HFFc6 (cell line): ENCODE data around the gene HSD3B7. TPM values are rescaled to one million over a fixed set of nuclear protein-coding genes. Genes with fewer than 3 reads are reported as not detected.

Experiments used
- DNase-seq: peaks from one replicate; pipeline ENCODE4 v3.0.0-alpha.2; 2018
- H3K27ac Mint-ChIP-seq: 2 replicates; pipeline ENCODE4 v1.8.0; 2020; ENCODE audit warnings: mild to moderate bottlenecking, mixed read lengths
- H3K27me3 Mint-ChIP-seq: 2 replicates; pipeline ENCODE4 v1.8.0; 2021; ENCODE audit warnings: mild to moderate bottlenecking, moderate library complexity, mixed read lengths; ENCODE audit not compliant: insufficient read depth
- H3K36me3 Mint-ChIP-seq: 2 replicates; pipeline ENCODE4 v1.8.0; 2021; ENCODE audit warnings: low read depth, mixed read lengths
- H3K4me1 Mint-ChIP-seq: 2 replicates; pipeline ENCODE4 v1.8.0; 2020; ENCODE audit warnings: low read depth, mixed read lengths
- H3K4me3 Mint-ChIP-seq: 2 replicates; pipeline ENCODE4 v1.8.0; 2020; ENCODE audit warnings: mild to moderate bottlenecking, moderate library complexity, mixed read lengths
- H3K9me3 Mint-ChIP-seq: 2 replicates; pipeline ENCODE4 v1.8.0; 2020; ENCODE audit warnings: mild to moderate bottlenecking, mixed read lengths
- total RNA-seq, 6 experiments: library from RNA; stranded (reverse); fragmentation: NEBNext Ultra II Directional; extraction: Animal tissue kit (Norgen Biotek cat#: 25700); gene quantifications; 2 replicates in 1 of 6; 3 replicates in 5 of 6; pipeline ENCODE4 v1.2.3, GENCODE V29; 2021
- TF ChIP-seq, protein P1 (sequence below): fragments of 200-600 bp; sonication (generic); IDR thresholded peaks from 2 replicates; pipeline ENCODE4 v1.5.0; 2021; ENCODE audit warnings: antibody characterized with exemption, mild to moderate bottlenecking

HSD3B7 gene
- total RNA-seq, 6 experiments from 2014 or later, result 15.1 to 24.6 (median 18.6) TPM

DNA sequence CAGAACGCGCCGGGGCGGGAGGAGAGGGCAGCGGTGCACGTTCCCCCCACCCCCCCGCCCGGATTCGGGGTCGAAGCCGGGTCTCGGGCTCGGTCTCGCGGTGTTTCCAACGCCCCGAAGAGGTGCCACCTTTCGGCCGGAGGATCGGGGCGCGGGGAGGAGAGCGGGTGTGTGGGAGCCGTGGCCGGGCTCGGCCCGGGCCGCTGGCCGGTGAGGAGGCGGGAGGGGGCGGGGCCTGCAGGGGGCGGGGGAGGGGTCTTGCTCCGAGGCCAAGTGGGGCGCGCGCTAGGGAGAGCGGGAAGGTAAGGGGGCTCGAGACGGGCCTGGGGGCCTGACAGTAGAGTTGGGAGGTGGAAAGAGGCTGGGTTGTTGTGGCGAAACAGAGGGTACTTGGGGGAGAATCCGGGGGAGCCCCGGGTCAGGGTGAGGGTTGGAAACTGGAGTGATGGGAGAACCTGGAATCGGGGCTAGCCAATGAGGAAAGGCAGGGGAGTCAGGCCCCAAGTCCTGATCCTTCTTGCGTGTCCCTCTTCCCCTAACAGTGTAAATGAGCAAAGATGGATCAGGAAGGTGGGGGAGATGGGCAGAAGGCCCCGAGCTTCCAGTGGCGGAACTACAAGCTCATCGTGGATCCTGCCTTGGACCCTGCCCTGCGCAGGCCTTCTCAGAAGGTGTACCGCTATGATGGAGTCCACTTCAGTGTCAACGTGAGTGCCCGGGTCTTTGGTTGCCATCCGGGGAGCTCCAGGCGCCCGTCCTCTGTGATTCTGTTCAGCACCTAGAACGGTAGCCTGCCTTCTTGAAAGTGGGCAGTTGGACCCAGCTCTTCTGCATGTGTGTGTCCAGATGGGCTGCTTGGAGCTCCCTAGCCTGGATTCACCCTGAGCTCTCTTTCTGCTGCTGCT is 26.6 kb upstream of the HSD3B7 start:
- TF ChIP-seq, protein P1, sequence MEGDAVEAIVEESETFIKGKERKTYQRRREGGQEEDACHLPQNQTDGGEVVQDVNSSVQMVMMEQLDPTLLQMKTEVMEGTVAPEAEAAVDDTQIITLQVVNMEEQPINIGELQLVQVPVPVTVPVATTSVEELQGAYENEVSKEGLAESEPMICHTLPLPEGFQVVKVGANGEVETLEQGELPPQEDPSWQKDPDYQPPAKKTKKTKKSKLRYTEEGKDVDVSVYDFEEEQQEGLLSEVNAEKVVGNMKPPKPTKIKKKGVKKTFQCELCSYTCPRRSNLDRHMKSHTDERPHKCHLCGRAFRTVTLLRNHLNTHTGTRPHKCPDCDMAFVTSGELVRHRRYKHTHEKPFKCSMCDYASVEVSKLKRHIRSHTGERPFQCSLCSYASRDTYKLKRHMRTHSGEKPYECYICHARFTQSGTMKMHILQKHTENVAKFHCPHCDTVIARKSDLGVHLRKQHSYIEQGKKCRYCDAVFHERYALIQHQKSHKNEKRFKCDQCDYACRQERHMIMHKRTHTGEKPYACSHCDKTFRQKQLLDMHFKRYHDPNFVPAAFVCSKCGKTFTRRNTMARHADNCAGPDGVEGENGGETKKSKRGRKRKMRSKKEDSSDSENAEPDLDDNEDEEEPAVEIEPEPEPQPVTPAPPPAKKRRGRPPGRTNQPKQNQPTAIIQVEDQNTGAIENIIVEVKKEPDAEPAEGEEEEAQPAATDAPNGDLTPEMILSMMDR, result peak; percentile 18; the same call in 1 of the 2 replicates
- Mint-ChIP-seq H3K27ac (peak overlapping the region; percentile 87), H3K4me3 (peak overlapping the region; percentile 93), H3K36me3 (peaks cover 28% of the 10 kb centered on the region), H3K9me3 (no peaks in the 10 kb centered on the region), H3K4me1 (peaks cover 22% of the 10 kb centered on the region), H3K27me3 (peaks cover 9% of the 10 kb centered on the region; the same call in 1 of the 2 replicates)
- DNase-seq, result peak; percentile 47

DNA sequence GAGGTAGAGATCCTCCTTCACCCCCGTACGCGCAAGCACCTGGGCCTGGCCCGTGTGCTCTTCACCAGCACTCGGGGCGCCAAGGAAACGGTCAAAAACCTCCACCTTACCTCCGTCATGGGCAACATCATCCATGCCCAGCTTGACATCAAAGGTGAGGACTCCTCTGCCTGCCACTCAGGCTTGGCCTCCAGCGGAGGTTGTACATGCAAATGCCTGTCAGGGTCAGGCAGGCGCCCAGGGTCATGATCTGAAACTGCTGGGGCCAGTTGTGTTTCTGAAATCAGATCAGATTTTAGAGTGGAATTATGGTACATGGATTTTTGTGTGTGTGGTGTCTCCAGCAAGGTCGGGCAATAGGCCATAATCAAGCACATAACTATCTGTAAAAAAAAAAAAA is 23.6 kb upstream of the HSD3B7 start:
- DNase-seq, result no peak
- Mint-ChIP-seq H3K9me3 (no peaks in the 10 kb centered on the region), H3K4me3 (no peak overlapping the region), H3K27ac (no peak overlapping the region), H3K27me3 (peaks cover 9% of the 10 kb centered on the region; the same call in 1 of the 2 replicates), H3K36me3 (peaks cover 37% of the 10 kb centered on the region), H3K4me1 (peaks cover 22% of the 10 kb centered on the region)
- TF ChIP-seq, protein P1, result no peak

DNA sequence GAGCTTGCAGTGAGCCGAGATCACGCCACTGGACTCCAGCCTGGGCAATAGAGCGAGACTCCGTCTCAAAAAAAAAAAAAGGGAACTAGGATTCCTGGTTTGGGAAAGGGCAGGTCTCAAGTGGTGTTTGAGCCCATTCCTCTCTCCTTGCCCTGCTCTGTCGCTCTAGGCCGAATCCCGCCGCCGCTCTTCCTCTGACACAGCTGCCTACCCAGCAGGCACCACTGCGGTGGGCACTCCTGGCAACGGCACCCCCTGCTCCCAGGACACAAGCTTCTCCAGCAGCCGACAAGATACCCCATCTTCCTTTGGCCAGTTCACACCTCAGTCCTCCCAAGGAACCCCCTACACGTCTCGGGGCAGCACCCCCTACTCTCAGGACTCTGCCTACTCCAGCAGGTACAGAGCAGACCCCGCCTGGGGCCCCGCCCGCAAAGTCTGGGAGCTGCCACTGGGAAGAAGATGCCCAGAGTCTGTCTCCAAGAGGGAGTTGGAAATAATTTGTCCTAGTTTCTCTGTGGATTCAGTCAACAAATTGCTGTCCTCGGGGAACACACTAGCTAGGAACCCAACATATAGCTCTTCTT is 21.0 kb upstream of the HSD3B7 start:
- no peaks in the 10 kb centered on the region; the same call in 1 of the 2 replicates for H3K27me3 Mint-ChIP-seq
- no peaks in the 10 kb centered on the region for H3K9me3 Mint-ChIP-seq
- H3K4me3 Mint-ChIP-seq, result no peak overlapping the region
- TF ChIP-seq, protein P1, result no peak
- H3K4me1 Mint-ChIP-seq, result peaks cover 13% of the 10 kb centered on the region
- peaks cover 50% of the 10 kb centered on the region for H3K36me3 Mint-ChIP-seq
- H3K27ac Mint-ChIP-seq, result no peak overlapping the region
- DNase-seq, result no peak

DNA sequence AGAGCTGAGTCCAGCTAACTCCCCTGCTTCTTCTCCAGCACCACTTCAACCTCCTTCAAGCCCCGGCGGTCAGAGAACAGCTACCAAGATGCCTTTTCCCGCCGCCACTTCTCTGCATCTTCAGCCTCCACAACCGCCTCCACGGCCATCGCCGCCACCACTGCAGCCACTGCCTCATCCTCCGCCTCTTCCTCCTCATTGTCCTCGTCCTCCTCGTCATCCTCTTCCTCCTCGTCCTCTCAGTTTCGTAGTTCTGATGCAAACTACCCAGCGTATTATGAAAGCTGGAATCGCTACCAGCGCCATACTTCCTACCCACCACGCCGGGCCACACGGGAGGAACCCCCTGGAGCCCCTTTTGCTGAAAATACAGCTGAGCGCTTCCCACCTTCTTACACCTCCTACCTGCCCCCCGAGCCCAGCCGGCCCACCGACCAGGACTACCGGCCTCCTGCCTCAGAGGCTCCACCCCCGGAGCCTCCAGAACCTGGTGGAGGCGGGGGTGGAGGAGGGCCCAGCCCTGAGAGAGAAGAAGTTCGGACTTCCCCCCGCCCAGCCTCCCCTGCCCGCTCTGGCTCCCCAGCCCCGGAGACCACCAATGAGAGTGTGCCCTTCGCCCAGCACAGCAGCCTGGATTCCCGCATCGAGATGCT is 20.3 kb upstream of the HSD3B7 start:
- Mint-ChIP-seq H3K27ac (no peak overlapping the region), H3K4me1 (peaks cover 7% of the 10 kb centered on the region), H3K4me3 (no peak overlapping the region), H3K27me3 (no peaks in the 10 kb centered on the region; the same call in 1 of the 2 replicates), H3K9me3 (no peaks in the 10 kb centered on the region), H3K36me3 (peaks cover 48% of the 10 kb centered on the region)
- TF ChIP-seq, protein P1, result no peak
- DNase-seq, result no peak

DNA sequence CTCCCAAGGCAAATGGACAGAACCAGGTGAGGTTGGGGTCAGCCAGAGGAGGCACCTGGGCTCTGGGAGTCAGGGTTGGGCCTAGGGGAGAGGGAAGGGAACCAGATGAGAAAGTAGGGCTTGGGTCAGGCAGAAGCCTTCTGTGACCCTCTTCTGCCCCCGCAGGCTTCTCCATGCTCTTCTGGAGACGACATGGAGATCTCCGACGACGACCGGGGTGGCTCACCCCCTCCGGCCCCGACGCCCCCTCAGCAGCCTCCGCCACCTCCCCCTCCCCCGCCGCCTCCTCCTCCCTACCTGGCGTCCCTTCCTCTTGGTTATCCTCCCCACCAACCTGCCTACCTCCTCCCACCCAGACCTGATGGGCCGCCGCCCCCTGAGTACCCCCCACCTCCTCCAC is 19.6 kb upstream of the HSD3B7 start:
- H3K27me3 Mint-ChIP-seq, result no peaks in the 10 kb centered on the region; the same call in 1 of the 2 replicates
- H3K4me1 Mint-ChIP-seq, result no peaks in the 10 kb centered on the region
- TF ChIP-seq, protein P1, result no peak
- no peaks in the 10 kb centered on the region for H3K9me3 Mint-ChIP-seq
- H3K4me3 Mint-ChIP-seq, result no peak overlapping the region
- peaks cover 42% of the 10 kb centered on the region for H3K36me3 Mint-ChIP-seq
- no peak overlapping the region for H3K27ac Mint-ChIP-seq
- DNase-seq, result no peak
